ENCODE results near the gene TRIM28. TPM values are rescaled to one million over a fixed set of nuclear protein-coding genes. Genes with fewer than 3 reads are reported as not detected.

TRIM28 gene
- total and polyA plus RNA-seq, 9 of the 15 experiments (the other 6 are each of a cell fraction or from before 2014, with no cell fraction given): 12.1 to 797 (median 490) TPM

DNA sequence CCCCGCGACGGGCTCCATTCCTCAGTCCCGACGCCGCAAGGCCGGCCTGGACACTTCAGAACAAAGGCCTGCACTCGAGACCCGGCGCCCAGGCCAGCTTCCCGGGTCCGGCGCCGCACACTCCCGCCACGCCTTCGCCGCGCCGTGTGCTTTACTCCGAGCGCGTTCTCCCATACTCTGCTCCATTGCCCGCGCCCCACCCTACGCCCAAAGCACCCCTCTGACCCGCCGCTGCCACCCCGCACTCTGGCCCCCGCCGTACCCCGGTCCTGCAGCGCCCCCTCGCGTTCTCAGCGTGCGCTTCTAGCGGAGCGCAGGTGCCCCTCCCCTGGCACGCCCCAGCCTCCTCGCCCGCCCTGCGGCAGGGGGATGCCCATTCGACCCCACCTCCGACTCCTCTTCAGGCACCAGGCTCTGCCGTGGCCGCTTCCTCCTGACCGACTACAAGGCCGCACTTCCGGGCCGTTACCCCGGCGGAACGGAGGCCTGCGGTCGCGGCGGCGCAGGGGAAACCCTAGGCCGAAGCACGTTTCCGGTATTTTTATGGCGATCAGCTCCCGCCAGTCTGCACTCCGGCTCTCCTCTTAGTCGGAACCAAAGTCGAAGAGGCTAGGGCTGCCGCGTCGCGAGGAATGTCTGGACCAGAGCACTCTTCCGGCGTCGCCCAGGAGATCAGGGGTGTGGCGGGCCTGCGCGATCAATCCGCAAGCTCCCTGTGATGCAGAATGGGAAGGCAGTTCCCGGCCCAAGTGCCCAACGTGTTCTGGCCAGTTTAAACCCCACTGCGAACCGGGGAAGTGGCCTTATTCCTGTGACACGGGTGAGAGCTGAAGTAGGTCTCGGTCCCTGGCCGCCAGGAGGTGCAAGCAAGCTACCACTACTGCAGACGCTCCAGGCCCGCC is 24.3 kb upstream of the TRIM28 start, which contains the start of gene ZBTB45 (continued):
- no peak for TF ChIP-seq ZNF445 (CRISPR knock-in tag; IDR thresholded peaks at IDR 0.05; ENCODE audit: low read depth)
- peak in 1 of 2 experiments; percentile 38; a peak in 1 of 4 replicates for TF ChIP-seq KDM1A (IDR thresholded peaks at IDR 0.05)
- no peak for TF ChIP-seq ZZZ3 (IDR thresholded peaks at IDR 0.05)
- TF ChIP-seq, protein P1, sequence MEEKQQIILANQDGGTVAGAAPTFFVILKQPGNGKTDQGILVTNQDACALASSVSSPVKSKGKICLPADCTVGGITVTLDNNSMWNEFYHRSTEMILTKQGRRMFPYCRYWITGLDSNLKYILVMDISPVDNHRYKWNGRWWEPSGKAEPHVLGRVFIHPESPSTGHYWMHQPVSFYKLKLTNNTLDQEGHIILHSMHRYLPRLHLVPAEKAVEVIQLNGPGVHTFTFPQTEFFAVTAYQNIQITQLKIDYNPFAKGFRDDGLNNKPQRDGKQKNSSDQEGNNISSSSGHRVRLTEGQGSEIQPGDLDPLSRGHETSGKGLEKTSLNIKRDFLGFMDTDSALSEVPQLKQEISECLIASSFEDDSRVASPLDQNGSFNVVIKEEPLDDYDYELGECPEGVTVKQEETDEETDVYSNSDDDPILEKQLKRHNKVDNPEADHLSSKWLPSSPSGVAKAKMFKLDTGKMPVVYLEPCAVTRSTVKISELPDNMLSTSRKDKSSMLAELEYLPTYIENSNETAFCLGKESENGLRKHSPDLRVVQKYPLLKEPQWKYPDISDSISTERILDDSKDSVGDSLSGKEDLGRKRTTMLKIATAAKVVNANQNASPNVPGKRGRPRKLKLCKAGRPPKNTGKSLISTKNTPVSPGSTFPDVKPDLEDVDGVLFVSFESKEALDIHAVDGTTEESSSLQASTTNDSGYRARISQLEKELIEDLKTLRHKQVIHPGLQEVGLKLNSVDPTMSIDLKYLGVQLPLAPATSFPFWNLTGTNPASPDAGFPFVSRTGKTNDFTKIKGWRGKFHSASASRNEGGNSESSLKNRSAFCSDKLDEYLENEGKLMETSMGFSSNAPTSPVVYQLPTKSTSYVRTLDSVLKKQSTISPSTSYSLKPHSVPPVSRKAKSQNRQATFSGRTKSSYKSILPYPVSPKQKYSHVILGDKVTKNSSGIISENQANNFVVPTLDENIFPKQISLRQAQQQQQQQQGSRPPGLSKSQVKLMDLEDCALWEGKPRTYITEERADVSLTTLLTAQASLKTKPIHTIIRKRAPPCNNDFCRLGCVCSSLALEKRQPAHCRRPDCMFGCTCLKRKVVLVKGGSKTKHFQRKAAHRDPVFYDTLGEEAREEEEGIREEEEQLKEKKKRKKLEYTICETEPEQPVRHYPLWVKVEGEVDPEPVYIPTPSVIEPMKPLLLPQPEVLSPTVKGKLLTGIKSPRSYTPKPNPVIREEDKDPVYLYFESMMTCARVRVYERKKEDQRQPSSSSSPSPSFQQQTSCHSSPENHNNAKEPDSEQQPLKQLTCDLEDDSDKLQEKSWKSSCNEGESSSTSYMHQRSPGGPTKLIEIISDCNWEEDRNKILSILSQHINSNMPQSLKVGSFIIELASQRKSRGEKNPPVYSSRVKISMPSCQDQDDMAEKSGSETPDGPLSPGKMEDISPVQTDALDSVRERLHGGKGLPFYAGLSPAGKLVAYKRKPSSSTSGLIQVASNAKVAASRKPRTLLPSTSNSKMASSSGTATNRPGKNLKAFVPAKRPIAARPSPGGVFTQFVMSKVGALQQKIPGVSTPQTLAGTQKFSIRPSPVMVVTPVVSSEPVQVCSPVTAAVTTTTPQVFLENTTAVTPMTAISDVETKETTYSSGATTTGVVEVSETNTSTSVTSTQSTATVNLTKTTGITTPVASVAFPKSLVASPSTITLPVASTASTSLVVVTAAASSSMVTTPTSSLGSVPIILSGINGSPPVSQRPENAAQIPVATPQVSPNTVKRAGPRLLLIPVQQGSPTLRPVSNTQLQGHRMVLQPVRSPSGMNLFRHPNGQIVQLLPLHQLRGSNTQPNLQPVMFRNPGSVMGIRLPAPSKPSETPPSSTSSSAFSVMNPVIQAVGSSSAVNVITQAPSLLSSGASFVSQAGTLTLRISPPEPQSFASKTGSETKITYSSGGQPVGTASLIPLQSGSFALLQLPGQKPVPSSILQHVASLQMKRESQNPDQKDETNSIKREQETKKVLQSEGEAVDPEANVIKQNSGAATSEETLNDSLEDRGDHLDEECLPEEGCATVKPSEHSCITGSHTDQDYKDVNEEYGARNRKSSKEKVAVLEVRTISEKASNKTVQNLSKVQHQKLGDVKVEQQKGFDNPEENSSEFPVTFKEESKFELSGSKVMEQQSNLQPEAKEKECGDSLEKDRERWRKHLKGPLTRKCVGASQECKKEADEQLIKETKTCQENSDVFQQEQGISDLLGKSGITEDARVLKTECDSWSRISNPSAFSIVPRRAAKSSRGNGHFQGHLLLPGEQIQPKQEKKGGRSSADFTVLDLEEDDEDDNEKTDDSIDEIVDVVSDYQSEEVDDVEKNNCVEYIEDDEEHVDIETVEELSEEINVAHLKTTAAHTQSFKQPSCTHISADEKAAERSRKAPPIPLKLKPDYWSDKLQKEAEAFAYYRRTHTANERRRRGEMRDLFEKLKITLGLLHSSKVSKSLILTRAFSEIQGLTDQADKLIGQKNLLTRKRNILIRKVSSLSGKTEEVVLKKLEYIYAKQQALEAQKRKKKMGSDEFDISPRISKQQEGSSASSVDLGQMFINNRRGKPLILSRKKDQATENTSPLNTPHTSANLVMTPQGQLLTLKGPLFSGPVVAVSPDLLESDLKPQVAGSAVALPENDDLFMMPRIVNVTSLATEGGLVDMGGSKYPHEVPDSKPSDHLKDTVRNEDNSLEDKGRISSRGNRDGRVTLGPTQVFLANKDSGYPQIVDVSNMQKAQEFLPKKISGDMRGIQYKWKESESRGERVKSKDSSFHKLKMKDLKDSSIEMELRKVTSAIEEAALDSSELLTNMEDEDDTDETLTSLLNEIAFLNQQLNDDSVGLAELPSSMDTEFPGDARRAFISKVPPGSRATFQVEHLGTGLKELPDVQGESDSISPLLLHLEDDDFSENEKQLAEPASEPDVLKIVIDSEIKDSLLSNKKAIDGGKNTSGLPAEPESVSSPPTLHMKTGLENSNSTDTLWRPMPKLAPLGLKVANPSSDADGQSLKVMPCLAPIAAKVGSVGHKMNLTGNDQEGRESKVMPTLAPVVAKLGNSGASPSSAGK (IDR thresholded peaks at IDR 0.05): peak; percentile 52
- no peak; the same call in 1 of the 2 replicates for TF ChIP-seq FOSL1 (tag; conservative IDR thresholded peaks at IDR 0.05)
- peak; percentile 31; the same call in 1 of the 2 replicates for TF ChIP-seq ZNF175 (CRISPR knock-in tag; IDR thresholded peaks at IDR 0.05; ENCODE audit: low read depth)
- peak; percentile 73 for TF ChIP-seq NCOR1 (IDR thresholded peaks at IDR 0.05)
- TF ChIP-seq RUNX1 (IDR thresholded peaks at IDR 0.05; ENCODE audit: low read depth): no peak; the same call in 1 of the 2 replicates
- no peak; the same call in 1 of the 2 replicates for TF ChIP-seq EHMT2 (IDR thresholded peaks at IDR 0.05)
- no peak for TF ChIP-seq TFAM (CRISPR knock-in tag; conservative IDR thresholded peaks at IDR 0.05)
- TF ChIP-seq, protein P2, sequence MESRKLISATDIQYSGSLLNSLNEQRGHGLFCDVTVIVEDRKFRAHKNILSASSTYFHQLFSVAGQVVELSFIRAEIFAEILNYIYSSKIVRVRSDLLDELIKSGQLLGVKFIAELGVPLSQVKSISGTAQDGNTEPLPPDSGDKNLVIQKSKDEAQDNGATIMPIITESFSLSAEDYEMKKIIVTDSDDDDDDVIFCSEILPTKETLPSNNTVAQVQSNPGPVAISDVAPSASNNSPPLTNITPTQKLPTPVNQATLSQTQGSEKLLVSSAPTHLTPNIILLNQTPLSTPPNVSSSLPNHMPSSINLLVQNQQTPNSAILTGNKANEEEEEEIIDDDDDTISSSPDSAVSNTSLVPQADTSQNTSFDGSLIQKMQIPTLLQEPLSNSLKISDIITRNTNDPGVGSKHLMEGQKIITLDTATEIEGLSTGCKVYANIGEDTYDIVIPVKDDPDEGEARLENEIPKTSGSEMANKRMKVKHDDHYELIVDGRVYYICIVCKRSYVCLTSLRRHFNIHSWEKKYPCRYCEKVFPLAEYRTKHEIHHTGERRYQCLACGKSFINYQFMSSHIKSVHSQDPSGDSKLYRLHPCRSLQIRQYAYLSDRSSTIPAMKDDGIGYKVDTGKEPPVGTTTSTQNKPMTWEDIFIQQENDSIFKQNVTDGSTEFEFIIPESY (CRISPR knock-in tag; IDR thresholded peaks at IDR 0.05): peak; percentile 93
- TF ChIP-seq SRSF3 (IDR thresholded peaks at IDR 0.05; ENCODE audit: insufficient read depth, low read length): no peak
- TF ChIP-seq SP2 (IDR thresholded peaks at IDR 0.05; ENCODE audit: extremely low read depth, low read depth, low read length, poor library complexity, severe bottlenecking): peak; percentile 4
- no peak for TF ChIP-seq KLF10 (CRISPR knock-in tag; IDR thresholded peaks at IDR 0.05)

All from K562 (cell line).